ENCODE data around the gene MYH7.

The MYH7 gene

GRCh38 chr14:23414906-23415820 is 20.3 kb downstream of the MYH7 start:
- TF ChIP-seq, protein P1, sequence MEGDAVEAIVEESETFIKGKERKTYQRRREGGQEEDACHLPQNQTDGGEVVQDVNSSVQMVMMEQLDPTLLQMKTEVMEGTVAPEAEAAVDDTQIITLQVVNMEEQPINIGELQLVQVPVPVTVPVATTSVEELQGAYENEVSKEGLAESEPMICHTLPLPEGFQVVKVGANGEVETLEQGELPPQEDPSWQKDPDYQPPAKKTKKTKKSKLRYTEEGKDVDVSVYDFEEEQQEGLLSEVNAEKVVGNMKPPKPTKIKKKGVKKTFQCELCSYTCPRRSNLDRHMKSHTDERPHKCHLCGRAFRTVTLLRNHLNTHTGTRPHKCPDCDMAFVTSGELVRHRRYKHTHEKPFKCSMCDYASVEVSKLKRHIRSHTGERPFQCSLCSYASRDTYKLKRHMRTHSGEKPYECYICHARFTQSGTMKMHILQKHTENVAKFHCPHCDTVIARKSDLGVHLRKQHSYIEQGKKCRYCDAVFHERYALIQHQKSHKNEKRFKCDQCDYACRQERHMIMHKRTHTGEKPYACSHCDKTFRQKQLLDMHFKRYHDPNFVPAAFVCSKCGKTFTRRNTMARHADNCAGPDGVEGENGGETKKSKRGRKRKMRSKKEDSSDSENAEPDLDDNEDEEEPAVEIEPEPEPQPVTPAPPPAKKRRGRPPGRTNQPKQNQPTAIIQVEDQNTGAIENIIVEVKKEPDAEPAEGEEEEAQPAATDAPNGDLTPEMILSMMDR (conservative IDR thresholded peaks at IDR 0.05): no peak
- H3K27ac ChIP-seq: no peak overlapping the region

GRCh38 chr14:23414254-23414653 is 21.2 kb downstream of the MYH7 start:
- no peak overlapping the region for H3K27ac ChIP-seq
- TF ChIP-seq, protein P1 (conservative IDR thresholded peaks at IDR 0.05): no peak

GRCh38 chr14:23413681-23414080 is 21.8 kb downstream of the MYH7 start:
- TF ChIP-seq, protein P1 (conservative IDR thresholded peaks at IDR 0.05): no peak
- H3K27ac ChIP-seq: no peak overlapping the region

- TF ChIP-seq, protein P1 (conservative IDR thresholded peaks at IDR 0.05): no peak
- no peak overlapping the region for H3K27ac ChIP-seq
Measured at GRCh38 chr14:23411563-23412525, 23.6 kb downstream of the MYH7 start.

GRCh38 chr14:23409966-23410635 is 25.4 kb downstream of the MYH7 start:
- H3K27ac ChIP-seq: no peak overlapping the region
- TF ChIP-seq, protein P1 (conservative IDR thresholded peaks at IDR 0.05): no peak

DNA sequence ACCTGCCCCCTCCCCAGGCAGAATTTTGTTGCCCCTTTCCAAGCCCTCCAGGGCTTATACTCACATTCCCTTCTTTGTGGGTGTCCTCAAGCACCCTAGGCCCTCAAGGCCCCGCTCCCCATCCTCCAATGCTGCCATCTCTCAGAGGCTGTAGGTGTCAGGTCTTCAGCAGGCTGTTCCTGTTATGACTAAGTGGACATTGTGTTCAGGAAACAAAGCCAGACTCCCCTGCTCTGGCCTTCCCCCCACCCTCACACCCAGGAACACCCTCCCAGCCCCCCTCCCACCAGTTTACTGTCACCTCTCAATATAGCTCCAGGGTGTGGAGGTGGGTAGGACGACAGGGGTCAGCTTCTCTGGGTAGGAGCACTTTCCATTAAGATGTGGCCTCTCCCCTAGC is 26.0 kb downstream of the MYH7 start:
- H3K27ac ChIP-seq: no peak overlapping the region
- TF ChIP-seq, protein P1 (conservative IDR thresholded peaks at IDR 0.05): no peak

- TF ChIP-seq, protein P1 (conservative IDR thresholded peaks at IDR 0.05): no peak
Measured at GRCh38 chr14:23408307-23408630, 27.2 kb downstream of the MYH7 start.

More at GRCh38 chr14:23408307-23408630, 27.2 kb downstream of the MYH7 start:
- no peak overlapping the region for H3K27ac ChIP-seq
